GM11168 (cell line): Measurements from ENCODE around the gene CRADD.
"Not testable (repeated sequence)": the region's sequence is repeated elsewhere in the genome, so short reads cannot be mapped to it uniquely, and the experiment has no call there.

ENCODE experiments used
- in situ Hi-C: fragments of 300-500 bp; cut with MboI; formaldehyde crosslinking; loops from one replicate; pipeline ENCODE4 v1.12.0; 2022; ENCODE audit warnings: low sequenced_read_pairs; ENCODE audit not compliant: unreplicated experiment

The CRADD gene

GRCh38 chr12:93853698-93854478, 176.7 kb downstream of the CRADD start:
- in situ Hi-C loops = no loop called here

DNA sequence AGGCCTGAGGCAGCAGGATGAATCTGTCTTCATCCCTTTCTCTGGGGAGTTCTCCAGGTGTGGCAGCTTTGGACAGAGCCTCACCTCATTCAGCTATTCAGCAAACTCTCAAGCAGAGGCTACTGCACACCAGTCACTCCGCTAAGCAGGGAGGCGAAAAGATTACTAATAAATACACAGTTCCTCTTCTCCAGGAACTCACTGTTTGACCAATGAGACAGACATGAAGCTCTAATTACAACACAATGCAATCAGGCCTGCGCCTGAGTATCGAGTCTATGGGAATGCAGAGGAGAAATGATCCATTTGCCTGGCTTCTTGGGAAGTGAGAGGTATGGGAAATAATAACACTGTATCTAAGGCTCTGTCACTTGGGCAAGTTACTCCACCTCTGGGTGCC, 178.1 kb downstream of the CRADD start:
- in situ Hi-C loops = no loop called here

DNA sequence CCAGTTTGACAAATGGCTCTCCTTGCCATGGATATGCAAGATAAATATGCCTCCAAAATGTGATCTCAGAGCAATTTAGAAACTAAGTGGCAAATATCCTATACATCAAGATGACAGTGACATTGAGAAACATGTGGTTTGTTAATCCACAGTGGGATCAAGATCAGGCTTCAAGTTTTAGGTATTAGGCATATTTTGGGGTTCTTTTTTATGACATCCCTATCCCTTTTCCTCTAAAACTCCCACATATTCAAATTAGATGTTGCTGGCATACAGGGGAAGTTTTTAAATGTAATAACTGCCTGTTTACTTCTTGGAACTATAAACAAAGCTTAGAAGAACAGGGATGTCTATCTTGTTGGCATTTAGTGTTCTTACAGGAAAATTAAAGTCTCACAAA, 179.4 kb downstream of the CRADD start:
- in situ Hi-C loops = no loop called here

DNA sequence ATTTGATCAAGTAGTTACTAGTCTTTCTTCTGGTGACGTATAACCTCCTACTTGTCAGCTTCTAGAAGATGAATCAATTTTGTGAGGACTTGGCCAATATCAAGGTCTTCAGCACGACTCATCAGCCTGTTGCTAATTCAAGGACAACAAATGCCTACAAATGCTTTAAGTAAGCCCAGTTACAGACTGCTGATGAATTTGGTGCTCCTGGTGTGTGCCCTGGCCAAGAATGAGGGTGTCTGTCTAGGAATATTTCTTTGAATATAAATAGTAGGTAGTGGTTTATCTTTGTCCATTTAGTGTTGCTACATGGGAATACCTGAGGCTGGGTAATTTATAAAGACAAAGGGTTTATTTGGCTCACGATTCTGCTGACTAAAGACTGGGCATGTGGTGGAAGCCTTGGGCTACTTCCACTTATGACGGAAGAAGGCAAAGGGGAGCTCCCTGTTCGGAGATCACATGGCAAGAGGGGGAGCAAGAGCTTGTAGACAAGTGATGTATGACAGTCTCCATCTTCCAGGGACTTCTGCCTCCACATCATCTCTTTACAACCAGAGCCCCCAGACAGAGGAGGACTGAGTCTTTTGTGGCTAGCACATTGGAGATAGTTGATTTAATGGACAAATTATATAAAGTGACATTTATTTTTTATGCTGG, 180.2 kb downstream of the CRADD start:
- in situ Hi-C loops = no loop called here

DNA sequence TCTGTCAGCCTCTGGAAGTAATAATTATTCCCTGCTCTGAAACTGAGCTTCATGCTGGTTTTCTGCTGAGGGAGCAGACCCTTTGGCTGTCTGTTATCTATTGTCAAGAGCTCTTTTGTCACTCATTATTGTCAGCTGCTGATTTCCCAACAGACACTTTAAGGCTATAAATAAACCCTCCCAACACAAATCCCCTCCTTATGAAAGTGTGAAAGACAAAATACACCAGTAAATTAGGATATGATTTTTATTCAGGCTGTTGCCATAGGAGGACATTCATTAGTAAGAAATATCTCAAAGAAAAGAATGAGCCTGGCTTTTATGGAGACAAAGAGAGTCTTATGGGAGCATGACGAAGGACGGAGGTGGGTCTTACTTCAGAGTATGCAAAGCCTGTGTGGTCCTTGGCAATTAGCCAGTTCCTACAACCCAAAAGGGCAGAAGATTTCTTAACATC, 180.8 kb downstream of the CRADD start:
- in situ Hi-C loops = no loop called here

GRCh38 chr12:93860668-93861373, 183.6 kb downstream of the CRADD start:
- in situ Hi-C loops = no loop called here

DNA sequence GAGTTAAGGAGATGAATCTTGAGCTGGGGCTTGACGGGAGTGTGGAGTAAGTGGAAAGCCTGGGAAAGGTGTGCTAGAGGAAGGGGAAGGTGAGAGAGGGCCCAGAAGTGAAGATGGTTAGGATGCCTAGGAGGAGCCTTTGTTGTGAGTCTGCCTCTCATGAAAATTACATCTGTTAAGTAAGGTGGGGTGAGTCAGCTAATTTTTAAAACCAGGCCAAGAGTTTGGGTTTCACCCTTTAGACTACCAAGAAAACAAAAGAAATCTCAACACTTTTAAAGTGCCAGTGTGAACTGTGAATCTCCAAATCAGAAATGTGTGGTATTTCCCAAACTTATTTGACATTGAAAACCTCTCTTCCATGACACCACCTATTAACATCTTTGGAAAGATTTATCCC, 185.2 kb downstream of the CRADD start:
- in situ Hi-C loops = no loop called here

DNA sequence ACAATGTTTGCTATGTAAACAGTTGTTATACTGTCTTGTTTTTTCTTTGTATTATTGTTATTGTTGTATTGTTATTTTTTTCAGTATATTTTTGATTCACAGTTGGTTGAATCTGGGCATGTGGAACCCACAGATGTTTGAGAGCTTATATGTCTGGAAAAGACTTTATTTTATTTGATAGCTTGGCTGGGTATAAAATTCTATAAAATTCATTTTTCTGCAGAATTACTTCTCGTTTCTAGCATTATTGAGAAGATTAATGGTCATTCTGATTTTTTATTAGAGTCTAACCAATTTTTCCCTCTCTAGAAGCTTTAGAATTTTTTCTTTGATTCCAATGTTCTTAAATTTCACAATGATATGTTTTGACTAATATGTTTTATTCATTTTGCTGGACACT, 188.6 kb downstream of the CRADD start:
- in situ Hi-C loops = no loop called here

DNA sequence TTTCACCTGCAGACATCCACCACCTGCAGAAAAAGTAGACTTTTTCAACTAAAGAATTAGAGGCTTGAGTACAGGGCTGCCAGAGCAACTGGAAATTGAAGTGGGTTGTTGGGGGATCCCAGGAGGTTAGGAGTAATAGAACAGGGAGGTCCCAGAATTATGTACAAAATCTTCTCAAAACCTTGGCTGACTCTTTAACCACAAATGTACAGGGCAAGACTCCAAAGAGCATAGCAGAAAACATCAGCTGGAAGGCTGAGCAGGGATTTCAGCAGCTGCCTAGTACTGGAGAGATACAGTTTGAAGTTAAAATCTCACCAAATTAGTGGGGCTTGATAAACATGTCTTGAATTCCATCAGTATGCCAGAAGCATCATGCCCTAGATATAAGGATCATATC, 191.6 kb downstream of the CRADD start:
- in situ Hi-C loops = no loop called here

GRCh38 chr12:93870020-93870795, 193.0 kb downstream of the CRADD start:
- in situ Hi-C loops = no loop called here

DNA sequence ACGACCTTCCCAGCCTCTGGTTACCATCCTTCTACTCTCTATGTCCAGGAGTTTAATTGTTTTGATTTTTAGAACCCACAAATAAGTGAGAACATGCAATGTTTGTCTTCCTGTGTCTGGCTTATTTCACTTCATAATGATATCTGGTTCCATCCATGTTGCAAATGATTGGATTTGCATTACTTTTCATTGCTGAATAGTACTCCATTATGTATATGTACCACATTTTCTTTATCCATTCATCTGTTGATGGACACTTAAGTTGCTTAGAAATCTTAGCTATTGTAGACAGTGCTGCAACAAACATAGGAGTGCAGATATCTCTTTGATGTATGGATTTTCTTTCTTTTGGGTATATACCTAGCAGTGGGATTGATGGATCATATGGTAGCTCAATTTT, 194.4 kb downstream of the CRADD start:
- in situ Hi-C loops = not testable (repeated sequence)

GRCh38 chr12:93873561-93873960, 196.4 kb downstream of the CRADD start:
- in situ Hi-C loops = no loop called here

- in situ Hi-C loops = no loop called here
Observed at GRCh38 chr12:93875157-93875556, 198.0 kb downstream of the CRADD start.

DNA sequence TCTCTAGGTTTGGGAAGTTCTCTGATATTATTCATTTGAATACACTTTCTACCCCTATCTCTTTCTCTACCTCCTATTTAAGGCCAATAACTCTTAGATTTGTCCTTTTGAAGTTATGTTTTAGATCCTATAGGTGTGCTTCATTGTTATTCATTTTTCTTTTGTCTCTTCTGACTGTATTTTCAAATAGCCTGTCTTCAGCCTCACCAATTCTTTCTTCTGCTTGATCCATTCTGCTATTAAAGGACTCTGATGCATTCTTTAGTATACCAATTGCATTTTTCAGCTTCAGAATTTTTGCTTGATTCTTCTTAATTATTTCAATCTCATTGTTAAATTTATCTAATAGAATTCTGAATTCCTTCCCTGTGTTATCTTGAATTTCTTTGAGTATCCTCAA, 199.2 kb downstream of the CRADD start:
- in situ Hi-C loops = no loop called here

DNA sequence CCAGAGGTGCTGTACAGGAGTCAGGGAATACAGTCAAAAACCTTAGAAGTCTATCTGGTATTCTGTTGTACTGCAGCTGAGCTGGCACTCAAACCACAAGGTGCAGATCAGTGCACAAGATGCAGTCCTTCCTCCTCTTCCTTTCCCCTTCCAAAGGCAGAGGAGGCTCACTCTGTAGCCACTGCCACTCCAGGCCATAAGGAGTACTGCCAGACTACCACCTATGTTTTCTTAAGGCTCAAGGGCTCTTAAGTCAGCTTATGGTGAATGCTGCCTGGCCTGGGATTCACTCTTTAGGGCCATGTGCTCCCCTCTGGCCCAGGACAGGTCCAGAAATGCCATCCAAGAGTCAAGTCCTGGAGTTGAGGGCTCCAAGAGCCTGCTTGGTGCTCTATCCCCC, 200.3 kb downstream of the CRADD start:
- in situ Hi-C loops = no loop called here

DNA sequence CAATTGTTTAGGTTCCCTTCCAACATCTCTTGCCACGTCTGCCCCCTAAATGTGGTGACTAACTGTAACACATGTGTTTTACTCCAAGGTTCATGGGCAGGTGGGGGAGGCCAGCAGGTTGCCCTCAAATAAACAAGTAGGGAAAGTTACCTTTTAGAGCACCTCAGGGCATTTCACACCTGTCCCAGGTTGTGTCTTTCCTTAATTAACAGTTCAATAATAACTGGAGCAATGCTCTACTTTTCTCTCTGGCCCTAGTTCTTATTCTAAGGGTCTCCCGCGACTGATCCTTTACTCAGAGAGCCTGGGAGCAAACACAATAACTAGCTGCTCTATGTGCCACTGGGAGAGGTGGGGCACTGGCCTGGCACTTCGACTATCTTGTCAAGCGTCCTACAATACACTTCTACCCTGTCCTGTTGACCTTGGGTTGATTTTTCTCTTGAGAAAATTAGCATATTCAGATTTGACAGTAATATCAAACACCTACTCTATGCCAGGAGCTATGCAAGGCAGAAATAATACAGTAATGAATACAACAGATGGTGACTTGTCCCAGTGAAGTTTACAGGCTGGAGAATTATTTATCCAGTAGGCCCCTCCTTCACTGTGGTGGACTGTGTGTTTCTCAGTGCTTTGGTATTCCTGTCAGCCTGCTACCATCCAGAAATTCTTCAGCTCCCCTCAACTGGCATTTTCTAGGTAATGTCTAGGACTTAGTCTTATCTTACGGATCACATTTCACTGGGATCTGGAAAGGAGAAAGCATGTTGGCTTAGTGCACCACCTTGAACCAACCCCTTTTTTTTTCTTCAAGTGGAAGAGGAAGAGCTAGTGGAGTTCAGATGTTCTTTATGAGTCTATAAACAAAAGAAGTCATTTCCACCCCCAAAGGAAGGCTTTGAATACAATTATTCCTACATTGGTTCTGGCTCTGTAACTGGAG, 202.6 kb downstream of the CRADD start:
- in situ Hi-C loops = no loop called here

DNA sequence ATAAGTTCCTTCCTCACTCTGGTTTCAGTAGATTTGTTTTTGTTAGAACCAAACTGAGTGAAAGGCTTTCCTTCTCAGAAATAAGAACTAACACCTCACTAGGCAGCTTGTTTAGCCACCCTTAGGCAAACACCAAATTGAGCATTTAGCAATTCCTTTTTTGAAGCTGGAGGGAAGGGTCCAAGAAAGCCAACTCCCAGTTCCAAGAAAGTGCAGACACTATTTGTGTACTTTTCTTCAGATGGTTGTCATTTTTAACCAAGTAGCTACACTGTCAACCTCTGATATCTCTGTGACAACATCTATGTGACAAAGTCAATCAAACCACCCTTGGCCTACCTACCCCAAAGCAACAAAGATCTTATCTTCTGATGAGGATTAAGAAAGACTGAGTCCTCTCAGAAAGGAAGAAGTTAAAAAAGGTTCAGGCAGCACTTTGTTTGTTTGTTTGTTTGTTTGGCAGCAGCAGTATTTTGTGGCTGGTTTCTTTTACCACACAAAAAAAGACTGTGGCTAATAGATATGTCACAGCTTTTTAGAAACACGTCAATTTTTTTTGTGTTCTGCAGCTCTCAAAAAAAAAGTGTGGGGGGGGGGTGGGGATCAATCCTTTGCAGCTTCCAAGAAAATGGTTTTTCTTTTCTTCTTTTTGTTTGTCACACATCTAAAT, 203.8 kb downstream of the CRADD start:
- in situ Hi-C loops = no loop called here

DNA sequence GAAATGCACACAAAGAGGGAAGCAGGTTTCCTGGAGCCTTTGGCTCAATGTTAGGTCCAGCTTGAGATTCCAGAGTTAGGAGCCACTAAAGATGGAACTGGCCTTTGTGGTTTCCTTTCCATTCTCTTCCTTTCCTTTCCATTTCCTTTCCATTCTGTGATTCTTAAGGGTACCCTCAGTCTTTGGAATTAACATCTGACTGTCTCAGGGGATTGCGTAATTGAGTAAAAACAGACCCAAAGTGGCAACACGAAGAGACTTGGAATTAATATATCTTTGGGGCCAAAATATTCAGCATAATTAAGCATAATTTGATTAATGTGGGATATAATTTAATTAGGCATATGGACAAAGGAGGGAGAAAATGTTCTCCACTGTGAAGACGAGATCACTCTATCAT, 205.6 kb downstream of the CRADD start:
- in situ Hi-C loops = no loop called here
